ENCODE results near the gene LAMB1.

LAMB1 gene

DNA sequence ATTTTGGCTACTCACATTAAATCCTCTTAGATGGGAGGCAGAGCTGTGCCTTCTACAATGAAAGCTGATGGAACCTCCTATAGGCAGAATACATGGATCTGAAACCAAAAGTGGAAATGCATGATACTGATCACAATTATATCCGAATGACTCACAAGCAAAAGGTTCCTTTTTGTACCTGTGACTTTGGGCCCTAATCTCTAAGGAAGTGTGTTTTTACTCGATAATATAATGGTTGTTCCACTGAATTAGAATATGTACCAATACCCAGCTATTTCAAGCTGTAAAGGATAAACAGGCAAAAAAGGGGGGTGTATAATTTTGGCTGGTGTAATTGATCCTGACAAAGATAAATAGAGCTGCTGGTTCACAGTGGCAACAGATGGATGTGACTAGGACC, 17.6 kb upstream of the LAMB1 start:
- no peak for DNase-seq (ENCODE audit: low read depth)
- no peak overlapping the region for H3K4me3 ChIP-seq (ENCODE audit: low read length)
- TF ChIP-seq, protein P1, sequence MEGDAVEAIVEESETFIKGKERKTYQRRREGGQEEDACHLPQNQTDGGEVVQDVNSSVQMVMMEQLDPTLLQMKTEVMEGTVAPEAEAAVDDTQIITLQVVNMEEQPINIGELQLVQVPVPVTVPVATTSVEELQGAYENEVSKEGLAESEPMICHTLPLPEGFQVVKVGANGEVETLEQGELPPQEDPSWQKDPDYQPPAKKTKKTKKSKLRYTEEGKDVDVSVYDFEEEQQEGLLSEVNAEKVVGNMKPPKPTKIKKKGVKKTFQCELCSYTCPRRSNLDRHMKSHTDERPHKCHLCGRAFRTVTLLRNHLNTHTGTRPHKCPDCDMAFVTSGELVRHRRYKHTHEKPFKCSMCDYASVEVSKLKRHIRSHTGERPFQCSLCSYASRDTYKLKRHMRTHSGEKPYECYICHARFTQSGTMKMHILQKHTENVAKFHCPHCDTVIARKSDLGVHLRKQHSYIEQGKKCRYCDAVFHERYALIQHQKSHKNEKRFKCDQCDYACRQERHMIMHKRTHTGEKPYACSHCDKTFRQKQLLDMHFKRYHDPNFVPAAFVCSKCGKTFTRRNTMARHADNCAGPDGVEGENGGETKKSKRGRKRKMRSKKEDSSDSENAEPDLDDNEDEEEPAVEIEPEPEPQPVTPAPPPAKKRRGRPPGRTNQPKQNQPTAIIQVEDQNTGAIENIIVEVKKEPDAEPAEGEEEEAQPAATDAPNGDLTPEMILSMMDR (conservative IDR thresholded peaks at IDR 0.05; ENCODE audit: low read length): no peak

- no peak for DNase-seq (ENCODE audit: low read depth)
- TF ChIP-seq, protein P1 (conservative IDR thresholded peaks at IDR 0.05; ENCODE audit: low read length): no peak
- no peak overlapping the region for H3K4me3 ChIP-seq (ENCODE audit: low read length)
Measured at GRCh38 chr7:108018668-108019067, 15.7 kb upstream of the LAMB1 start.

DNA sequence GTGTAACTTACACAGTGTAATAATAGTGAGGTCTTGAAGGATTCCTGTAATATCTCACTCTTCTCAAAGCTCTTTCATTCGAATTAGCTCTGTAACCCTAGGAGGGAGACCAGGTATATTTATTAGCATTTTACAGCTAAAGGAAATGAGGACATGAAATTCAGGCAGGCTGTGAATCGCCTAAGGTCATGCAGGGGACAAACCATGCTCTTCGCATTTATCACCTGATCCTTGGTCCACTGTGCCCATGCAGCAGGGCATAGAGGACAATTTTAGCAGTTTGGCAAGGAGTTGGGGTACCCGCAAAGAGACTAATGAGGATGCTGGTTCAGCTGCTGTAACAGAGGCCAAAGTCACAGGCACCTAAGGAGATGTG, 14.8 kb upstream of the LAMB1 start:
- no peak for DNase-seq (ENCODE audit: low read depth)
- H3K4me3 ChIP-seq (ENCODE audit: low read length): no peak overlapping the region
- TF ChIP-seq, protein P1 (conservative IDR thresholded peaks at IDR 0.05; ENCODE audit: low read length): no peak

DNA sequence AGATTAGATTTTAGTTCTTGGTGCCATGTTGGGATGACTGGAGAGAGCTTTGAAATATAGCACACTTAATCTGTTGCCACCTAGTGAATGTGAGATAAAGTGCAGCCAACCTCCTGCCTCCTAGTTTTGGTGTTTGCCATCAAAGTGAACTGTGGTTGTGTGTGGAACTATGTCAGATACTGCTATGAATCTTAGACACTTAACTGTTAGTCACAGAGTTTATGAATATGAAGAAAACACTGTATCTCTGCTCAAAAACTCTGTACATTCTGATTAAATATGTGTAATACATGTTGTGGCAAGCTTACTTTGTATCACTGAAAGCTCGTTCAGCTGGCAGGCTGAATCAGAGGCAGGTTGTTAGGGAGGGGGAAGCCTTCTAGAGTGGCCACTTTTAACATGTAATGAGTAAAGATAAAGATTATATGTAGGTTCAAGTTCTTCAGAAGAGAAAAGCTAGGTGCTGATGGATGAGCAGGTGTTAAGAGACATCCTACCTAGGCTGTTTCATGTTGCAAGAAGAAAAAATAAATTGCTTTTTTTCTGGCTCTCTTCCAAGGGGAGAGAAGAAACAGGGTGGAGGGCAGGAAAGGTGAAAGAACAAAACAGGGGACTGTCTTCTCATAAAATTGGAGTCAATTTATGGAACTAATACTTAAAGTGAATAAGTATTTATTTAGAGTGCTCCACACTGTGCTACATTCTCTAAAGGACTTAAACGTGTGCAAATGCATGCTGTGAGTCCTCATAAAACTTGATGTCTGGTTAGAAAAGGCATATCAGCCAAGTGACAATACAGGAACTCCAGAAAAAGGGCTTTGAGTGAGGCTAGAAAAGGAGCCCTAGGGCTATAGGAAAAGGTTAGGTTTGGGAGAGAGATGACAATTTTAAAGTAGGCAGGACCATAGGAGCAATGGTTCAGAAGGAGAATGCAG, 14.1 kb upstream of the LAMB1 start:
- TF ChIP-seq, protein P1 (conservative IDR thresholded peaks at IDR 0.05; ENCODE audit: low read length): peak; percentile 56
- DNase-seq (ENCODE audit: low read depth): peak; percentile 39
- no peak overlapping the region for H3K4me3 ChIP-seq (ENCODE audit: low read length)

GRCh38 chr7:108015740-108016139, 12.8 kb upstream of the LAMB1 start:
- no peak for DNase-seq (ENCODE audit: low read depth)
- no peak overlapping the region for H3K4me3 ChIP-seq (ENCODE audit: low read length)
- TF ChIP-seq, protein P1 (conservative IDR thresholded peaks at IDR 0.05; ENCODE audit: low read length): no peak

- TF ChIP-seq, protein P1 (conservative IDR thresholded peaks at IDR 0.05; ENCODE audit: low read length): no peak
- DNase-seq (ENCODE audit: low read depth): peak; percentile 43
- no peak overlapping the region for H3K4me3 ChIP-seq (ENCODE audit: low read length)
Measured at GRCh38 chr7:108014747-108015682, 12.1 kb upstream of the LAMB1 start.

Data from AG10803 (cell line).